Measurements from ENCODE around the gene ZACN.

The ZACN gene

GRCh38 chr17:76082326-76083251 is 3.6 kb downstream of the ZACN start:
- DNase-seq, result no peak

- no peak for DNase-seq
These were observed 4.7 kb downstream of the ZACN start for GRCh38 chr17:76083536-76084182.

GRCh38 chr17:76085066-76085730 is 6.2 kb downstream of the ZACN start:
- DNase-seq, result no peak

- no peak for DNase-seq
These were observed 6.9 kb downstream of the ZACN start for GRCh38 chr17:76085731-76086366.

- no peak for DNase-seq
These were observed 7.4 kb downstream of the ZACN start for GRCh38 chr17:76086384-76086783.

GRCh38 chr17:76087531-76087930 is 8.5 kb downstream of the ZACN start:
- no peak for DNase-seq

- no peak for DNase-seq
These were observed 9.3 kb downstream of the ZACN start for GRCh38 chr17:76088041-76088867.

GRCh38 chr17:76088868-76089576 is 10.0 kb downstream of the ZACN start:
- no peak for DNase-seq

- DNase-seq, result no peak
These were observed 10.9 kb downstream of the ZACN start for GRCh38 chr17:76089680-76090516.

GRCh38 chr17:76090517-76091129 is 11.6 kb downstream of the ZACN start:
- no peak for DNase-seq

- peak; percentile 36 for DNase-seq
These were observed 12.7 kb downstream of the ZACN start for GRCh38 chr17:76091526-76092286.

GRCh38 chr17:76092526-76093413 is 13.8 kb downstream of the ZACN start:
- no peak for DNase-seq

- DNase-seq, result no peak
These were observed 15.1 kb downstream of the ZACN start for GRCh38 chr17:76094046-76094445.

- no peak for DNase-seq
These were observed 17.0 kb downstream of the ZACN start for GRCh38 chr17:76095943-76096342.

GRCh38 chr17:76097716-76098295 is 18.8 kb downstream of the ZACN start:
- no peak for DNase-seq

- DNase-seq, result no peak
These were observed 23.9 kb downstream of the ZACN start for GRCh38 chr17:76102944-76103273.

GRCh38 chr17:76103274-76104139 is 24.5 kb downstream of the ZACN start, which contains the start of gene EXOC7:
Gene EXOC7 (minus strand): TSS chr17:76103787. CDS start chr17:76103692, 95 bp downstream.
- peak; percentile 94 for DNase-seq

Measured in CD4-positive, alpha-beta T cell treated with Interleukin-10 for 1 hour (primary cell).